ENCODE results near the gene HDDC3.
"Not testable (repeated sequence)": the region's sequence is repeated elsewhere in the genome, so short reads cannot be mapped to it uniquely, and the experiment has no call there.

Gene HDDC3

GRCh38 chr15:90907051-90907660 lies 25.2 kb downstream of the HDDC3 start:
- DNase-seq, result no peak

GRCh38 chr15:90906181-90906849 lies 26.0 kb downstream of the HDDC3 start:
- DNase-seq, result no peak

DNA sequence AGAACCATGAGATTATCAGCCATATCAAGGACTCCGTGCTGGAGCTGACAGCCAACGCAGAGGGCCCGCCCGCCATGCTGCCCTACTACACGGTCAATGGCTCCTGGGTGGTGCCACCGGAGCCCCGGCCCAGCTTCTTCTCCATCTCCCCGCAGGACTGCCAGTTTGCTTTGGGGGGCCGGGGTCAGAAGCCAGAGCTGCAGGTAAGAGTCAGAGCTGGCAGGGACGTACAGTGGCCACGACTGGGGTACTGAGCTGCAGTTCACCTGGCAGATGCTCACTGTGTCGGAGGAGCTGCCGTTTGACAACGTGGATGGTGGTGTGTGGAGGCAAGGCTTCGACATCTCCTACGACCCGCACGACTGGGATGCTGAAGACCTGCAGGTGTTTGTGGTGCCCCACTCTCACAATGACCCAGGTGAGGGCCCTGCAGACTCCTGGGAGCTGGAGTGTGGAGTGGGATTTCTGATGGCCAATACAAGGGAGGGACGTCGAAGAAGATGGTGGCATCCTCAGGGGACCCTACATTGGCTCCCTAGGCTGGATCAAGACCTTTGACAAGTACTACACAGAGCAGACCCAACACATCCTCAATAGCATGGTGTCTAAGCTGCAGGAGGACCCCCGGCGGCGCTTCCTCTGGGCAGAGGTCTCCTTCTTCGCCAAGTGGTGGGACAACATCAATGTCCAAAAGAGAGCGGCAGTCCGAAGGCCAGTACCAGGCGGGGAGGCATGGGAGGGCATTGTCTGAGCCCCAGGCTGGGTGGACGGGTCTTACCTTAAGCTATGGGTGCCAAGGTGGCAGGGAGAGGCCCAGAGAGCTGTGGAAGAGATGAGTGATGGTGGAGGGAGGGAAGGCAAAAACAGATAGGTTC lies 26.8 kb downstream of the HDDC3 start:
- DNase-seq, result no peak

GRCh38 chr15:90904746-90905145 lies 27.6 kb downstream of the HDDC3 start:
- DNase-seq, result no peak

DNA sequence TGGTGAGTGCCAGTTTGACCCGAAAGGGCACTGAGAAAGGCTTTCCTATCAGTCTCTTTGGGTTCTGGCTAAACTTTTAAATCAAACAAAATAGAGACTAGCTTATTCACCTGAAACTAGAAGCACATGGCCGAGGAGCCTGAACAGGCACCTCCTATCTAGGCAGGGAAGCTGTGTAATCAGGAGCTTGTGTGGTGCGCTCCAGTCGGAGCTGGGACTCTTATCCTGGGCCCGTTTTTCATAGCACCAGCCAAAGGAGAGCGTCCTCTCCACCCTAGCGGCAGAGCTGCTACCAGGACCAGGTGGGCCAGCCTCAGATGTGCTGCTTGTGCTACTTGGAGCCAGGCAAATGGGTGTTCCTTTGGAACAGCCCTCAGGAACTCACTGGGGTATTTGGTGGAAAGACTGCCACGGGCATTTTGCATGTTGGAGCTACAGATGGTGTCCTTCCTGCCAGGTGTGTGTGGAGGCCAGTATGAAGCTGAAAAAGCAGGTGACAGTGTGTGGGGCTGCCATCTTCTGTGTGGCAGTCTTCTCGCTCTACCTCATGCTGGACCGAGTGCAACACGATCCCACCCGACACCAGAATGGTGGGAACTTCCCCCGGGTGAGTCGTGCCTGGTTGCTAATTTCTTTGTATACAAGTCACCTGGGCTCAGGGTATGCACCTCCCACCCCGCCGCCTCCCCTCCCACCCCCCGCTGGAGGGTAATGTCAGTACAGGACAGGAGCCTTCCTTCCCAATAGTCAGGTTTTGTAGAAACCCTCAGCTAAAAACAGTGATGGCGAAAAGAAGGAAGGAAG lies 28.4 kb downstream of the HDDC3 start:
- no peak for DNase-seq

DNA sequence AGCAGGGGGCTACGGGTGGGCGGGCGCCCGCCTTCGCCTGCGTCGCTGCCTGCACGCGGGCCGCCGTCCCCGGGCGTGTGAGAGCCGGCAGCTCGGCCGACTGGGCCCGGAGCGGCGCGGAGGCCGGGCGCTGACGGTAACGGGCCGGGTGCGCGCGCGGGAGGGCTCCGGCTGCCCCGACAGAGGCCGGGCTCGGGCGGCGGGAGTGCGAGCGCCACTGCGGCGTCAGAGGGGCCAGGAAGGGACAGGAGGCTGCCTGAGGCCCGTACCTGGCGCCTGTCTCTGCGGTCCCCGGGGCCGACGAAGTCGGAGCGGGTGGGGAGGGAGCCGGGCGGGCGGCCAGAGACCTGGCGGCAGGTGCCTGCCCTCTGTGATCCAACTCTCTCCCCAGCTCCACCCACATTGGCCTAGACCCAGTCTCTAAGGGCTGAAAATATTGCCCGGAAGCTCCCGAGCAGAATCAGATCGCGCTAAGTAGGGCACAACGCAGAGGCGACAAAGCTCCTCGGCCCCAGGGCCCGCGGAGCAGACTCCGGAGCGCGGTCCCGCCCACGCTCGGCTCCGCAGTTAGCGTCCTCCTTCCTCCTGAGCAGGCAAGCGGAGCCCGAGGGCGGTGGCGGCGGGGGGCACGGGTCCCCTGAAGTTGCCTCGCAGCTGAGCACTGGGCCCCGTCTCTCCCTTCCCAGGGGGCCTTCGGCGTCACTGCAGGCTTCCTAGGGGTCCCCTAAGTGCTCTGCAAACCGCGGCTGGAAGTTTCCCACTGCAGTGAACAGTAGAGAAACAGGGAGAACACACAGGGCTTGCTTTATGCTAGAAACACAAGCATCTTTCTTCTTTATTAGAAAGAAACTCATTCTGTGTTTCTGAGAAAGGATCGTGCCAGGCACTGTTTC lies 29.3 kb downstream of the HDDC3 start, which contains the start of gene MAN2A2:
TSS of gene MAN2A2 (plus strand) at position 463 of the 893 bp plus-strand sequence. CDS start 906 bp downstream, outside the sequence.
- peak; percentile 14 for DNase-seq

GRCh38 chr15:90902040-90902839 lies 30.1 kb downstream of the HDDC3 start:
- DNase-seq, result peak; percentile 70

DNA sequence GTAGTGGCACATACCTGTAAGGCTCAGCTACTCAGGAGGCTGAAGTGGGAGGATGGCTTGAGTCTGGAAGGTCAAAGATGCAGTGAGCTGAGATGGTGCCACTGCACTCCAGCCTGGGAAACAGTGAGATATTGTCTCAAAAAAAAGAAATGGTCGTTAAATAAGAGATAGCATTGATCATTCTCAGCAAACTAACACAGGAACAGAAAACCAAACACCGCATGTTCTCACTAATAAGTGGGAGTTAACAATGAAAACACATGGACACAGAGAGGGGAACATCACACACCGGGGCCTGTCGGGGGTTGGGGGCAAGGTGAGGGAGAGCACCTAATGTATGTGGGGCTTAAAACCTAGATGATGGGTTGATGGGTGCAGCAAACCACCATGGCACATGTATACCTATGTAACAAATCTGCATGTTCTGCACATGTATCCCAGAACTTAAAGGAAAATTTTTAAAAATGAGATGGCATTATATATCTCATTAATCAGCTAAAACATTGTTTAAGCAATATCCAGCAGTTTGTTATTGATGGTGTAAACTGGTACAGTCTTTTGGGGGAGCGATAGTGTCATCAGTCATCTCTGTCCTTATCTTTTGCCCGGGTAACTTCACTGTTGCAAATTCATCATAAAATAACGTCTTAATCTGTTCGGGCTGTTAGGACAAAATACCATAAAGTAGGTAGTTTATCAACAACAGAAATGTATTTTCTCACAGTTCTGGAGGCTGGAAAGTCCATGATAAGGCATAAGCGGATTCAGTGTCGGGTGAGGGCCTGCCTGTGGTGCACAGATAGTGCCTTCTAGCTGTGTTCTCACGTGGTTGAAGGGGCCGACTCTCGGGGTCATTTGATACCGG lies 30.9 kb downstream of the HDDC3 start:
- DNase-seq, result no peak

DNA sequence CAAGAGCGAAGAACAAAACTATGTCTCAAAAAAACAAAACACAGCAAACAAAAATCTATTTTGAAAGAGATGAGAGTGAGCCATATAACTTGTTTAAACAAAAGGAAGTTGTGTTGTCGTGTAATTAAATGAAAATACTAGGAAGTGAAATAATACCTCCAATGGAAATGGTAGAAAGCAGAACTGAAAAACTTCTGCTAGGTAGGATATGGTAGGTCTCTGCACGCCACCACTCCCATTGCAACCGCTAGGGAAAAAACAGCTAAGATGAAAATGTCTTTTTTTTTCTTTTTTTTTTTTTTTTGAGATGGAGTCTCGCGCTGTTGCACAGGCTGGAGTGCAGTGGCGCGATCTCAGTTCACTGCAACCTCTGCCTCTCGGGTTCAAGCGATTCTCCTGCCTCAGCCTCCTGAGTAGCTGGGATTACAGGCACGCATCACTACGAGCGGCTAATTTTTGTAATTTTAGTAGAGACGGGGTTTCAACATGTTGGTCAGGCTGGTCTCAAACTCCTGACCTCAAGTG lies 35.2 kb downstream of the HDDC3 start:
- not testable (repeated sequence) for DNase-seq

DNA sequence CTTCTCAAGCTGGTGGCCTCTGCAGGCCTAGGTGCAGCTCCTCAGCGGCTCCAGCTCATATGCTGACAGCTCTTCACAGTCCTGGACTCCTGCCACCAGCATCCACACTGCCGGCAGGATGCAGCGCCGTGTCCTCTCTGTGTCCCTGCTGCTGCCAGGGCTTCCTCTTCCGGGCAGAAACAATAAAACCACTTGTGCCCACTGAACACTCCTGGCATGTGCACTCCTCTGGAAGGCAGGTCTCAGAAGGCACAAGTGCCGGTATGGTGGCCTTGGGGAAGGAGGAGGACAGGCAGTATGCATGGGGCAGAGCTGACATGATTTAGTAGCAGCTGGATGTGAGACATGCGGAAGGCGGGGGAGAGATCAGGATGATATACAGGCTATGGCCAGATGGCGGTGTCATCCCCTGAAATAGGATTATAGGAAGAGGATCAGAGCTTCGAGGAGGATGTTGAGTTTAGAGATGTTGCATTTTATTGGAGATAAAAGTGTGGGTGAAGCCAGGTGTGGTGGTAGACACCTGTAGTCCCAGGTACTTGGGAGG lies 36.7 kb downstream of the HDDC3 start:
- DNase-seq, result peak; percentile 22

DNA sequence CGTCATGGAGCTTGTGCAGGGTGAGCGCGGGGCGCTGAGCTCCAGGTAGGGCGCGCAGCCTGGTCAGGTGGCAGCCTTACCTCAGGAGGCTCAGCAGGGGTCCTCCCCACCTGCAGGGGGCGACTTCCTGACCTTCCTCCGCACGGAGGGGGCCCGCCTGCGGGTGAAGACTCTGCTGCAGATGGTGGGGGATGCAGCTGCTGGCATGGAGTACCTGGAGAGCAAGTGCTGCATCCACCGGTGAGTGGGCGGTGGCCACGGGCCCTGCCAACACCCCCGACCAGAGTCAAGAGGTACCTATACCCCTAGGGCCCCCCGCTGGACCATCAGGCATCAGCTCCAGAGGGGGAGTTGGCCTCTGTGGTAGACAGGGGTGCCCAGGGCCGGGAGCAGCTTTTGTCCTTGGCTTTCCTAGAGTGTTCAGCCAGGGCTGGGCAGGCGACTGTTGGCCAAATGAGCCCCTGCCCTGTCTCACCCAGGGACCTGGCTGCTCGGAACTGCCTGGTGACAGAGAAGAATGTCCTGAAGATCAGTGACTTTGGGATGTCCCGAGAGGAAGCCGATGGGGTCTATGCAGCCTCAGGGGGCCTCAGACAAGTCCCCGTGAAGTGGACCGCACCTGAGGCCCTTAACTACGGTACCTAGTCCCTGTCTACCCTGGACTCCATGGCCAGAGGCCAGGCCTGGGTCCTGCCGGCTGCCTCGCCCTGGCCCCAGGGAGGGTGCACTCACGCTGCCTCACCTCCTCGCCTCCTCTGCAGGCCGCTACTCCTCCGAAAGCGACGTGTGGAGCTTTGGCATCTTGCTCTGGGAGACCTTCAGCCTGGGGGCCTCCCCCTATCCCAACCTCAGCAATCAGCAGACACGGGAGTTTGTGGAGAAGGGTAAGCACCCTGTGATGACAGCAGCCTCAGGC lies 38.9 kb downstream of the HDDC3 start:
- DNase-seq, result no peak

- no peak for DNase-seq
These were observed 39.7 kb downstream of the HDDC3 start for GRCh38 chr15:90892498-90893174.

GRCh38 chr15:90892023-90892422 lies 40.3 kb downstream of the HDDC3 start:
- DNase-seq, result no peak

DNA sequence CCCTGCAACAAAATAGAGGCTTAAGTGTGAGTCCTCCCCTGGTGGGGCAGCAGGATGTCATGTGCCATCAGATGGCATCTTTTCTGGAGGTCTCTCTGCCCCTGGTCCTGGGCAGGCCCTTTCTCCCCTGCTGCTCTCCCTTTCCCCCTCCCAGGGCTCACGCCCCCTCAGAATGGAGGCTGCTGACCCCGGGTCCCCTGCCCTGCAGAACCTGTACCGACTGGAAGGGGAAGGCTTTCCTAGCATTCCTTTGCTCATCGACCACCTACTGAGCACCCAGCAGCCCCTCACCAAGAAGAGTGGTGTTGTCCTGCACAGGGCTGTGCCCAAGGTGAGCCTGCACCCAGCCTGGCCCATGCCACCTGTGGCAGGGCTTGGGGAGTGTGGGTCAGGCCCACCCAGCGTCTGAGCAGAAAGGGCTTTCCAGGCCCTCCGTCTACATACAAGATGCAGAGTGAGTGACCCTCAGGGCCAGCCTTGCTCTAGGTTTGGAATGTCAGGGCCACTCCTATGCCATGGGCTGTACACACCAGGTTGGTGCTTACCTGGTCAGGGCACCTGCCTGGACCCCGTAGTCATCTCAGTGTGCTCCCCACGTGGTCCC lies 40.9 kb downstream of the HDDC3 start:
- DNase-seq, result no peak

- no peak for DNase-seq
These were observed 41.5 kb downstream of the HDDC3 start for GRCh38 chr15:90890839-90891238.

GRCh38 chr15:90889736-90890456 lies 42.5 kb downstream of the HDDC3 start:
- no peak for DNase-seq
